HepG2 (cell line): Measurements from ENCODE around the gene CCDC77. TPM values are rescaled to one million over a fixed set of nuclear protein-coding genes. Genes with fewer than 3 reads are reported as not detected.

Source experiments
- ATAC-seq: fragments of 200-7000 bp; cut with Tn5 transposase; 3 replicates; pipeline ENCODE4 v1.9.1; 2020; ENCODE audit warnings: mild to moderate bottlenecking, moderate library complexity
- BruUV-seq: library from RNA; stranded (reverse); fragments of 400-500 nt; replicated peaks from 2 replicates; lab custom pipeline; 2021; lab: Mats Ljungman, UMichigan
- CTCF ChIA-PET: fragments of 300-600 bp; formaldehyde crosslinking; extraction: SDS; loops from one replicate; lab custom pipeline; 2021; ENCODE audit warnings: low total read pairs, inconsistent platforms, low intra/inter-chr PET ratio; lab: Yijun Ruan, JAX
- POLR2A ChIA-PET: fragments of 350-600 bp; sonication (Branson Sonifier 250); formaldehyde crosslinking; loops from one replicate; lab custom pipeline; 2020; ENCODE audit warnings: antibody characterized with exemption, inconsistent platforms; lab: Yijun Ruan, JAX
- DNase-seq: peaks from one replicate; pipeline ENCODE4 v3.0.0-alpha.2; 2015; ENCODE audit warnings: low spot score
- FAIRE-seq: peaks from 3 replicates; lab custom pipeline; 2011; peaks lifted over from hg19 to GRCh38; lab: Jason Lieb, UNC
- H2AFZ ChIP-seq: one replicate; pipeline ENCODE4 v1.6.1; 2011; ENCODE audit warnings: low read length, inconsistent platforms
- H3K27ac ChIP-seq: fragments of 300-600 bp; 3 replicates; pipeline ENCODE4 v1.8.0; 2011; ENCODE audit warnings: mixed run types, mild to moderate bottlenecking, mixed read lengths, low read length, inconsistent platforms; ENCODE audit not compliant: insufficient read depth; ENCODE audit errors: extremely low read length
- H3K27me3 ChIP-seq, 2 experiments: fragments of 200-600 bp in 1 of 2; 2 replicates in 1 of 2; 3 replicates in 1 of 2; pipeline versions ENCODE4 v1.6.0 to v1.8.0; 2011; ENCODE audit warnings: low read length in 2 of 2, mild to moderate bottlenecking in 2 of 2, moderate library complexity in 2 of 2, inconsistent platforms in 1 of 2; ENCODE audit not compliant: insufficient read depth in 2 of 2, control insufficient read depth in 1 of 2
- H3K36me3 ChIP-seq, 2 experiments: fragments of 200-600 bp in 1 of 2; replicated peaks in 1 of 2; 2 replicates in 1 of 2; 3 replicates in 1 of 2; pipeline versions ENCODE4 v1.5.1 to v1.8.0; 2011; ENCODE audit warnings: low read length in 2 of 2, inconsistent platforms in 1 of 2; ENCODE audit not compliant: insufficient read depth in 2 of 2, control insufficient read depth in 1 of 2
- H3K4me1 ChIP-seq: 2 replicates; pipeline ENCODE4 v1.5.1; 2012; ENCODE audit warnings: low read length, inconsistent platforms; ENCODE audit not compliant: insufficient read depth
- H3K4me2 ChIP-seq: 2 replicates; pipeline ENCODE4 v1.6.0; 2011; ENCODE audit warnings: low read depth, low read length, inconsistent platforms
- H3K4me3 ChIP-seq, 3 experiments: fragments of 200-600 bp in 1 of 3; sonication (generic), shearing (Covaris generic) in 1 of 3; replicated peaks in 1 of 3; 2 replicates each; pipeline ENCODE4 v1.5.1; 2011 to 2016; ENCODE audit warnings: low read length in 3 of 3, inconsistent platforms in 2 of 3, low read depth in 2 of 3, mild to moderate bottlenecking in 2 of 3, control low read depth in 1 of 3, mixed read lengths in 1 of 3; ENCODE audit not compliant: insufficient read depth in 1 of 3
- H3K79me2 ChIP-seq: one replicate; pipeline ENCODE4 v1.6.1; 2011; ENCODE audit warnings: low read length, inconsistent platforms; ENCODE audit not compliant: insufficient read depth
- H3K9ac ChIP-seq: 2 replicates; pipeline ENCODE4 v1.6.0; 2011; ENCODE audit warnings: mild to moderate bottlenecking, low read depth, low read length, inconsistent platforms; ENCODE audit not compliant: insufficient read depth
- H3K9me3 ChIP-seq: 2 replicates; pipeline ENCODE4 v1.5.1; 2012; ENCODE audit warnings: mild to moderate bottlenecking, low read length
- H4K20me1 ChIP-seq: 2 replicates; pipeline ENCODE4 v1.6.0; 2011; ENCODE audit warnings: inconsistent platforms, mild to moderate bottlenecking, low read length, moderate library complexity; ENCODE audit not compliant: insufficient read depth
- ARNT2 ChIP-seq: sonication (generic); formaldehyde crosslinking; IDR thresholded peaks from 2 replicates; pipeline ENCODE4 v1.8.0; 2022; ENCODE audit warnings: mild to moderate bottlenecking, low read depth, missing genetic modification reagents, moderate library complexity
- GABPB1 ChIP-seq: IDR thresholded peaks from 2 replicates; pipeline ENCODE4 v1.6.1; 2016; ENCODE audit warnings: mild to moderate bottlenecking, missing genetic modification reagents, moderate library complexity, missing compliant biosample characterization
- MTA3 ChIP-seq: sonication (generic); formaldehyde crosslinking; IDR thresholded peaks from 2 replicates; pipeline ENCODE4 v1.4.0; 2020; ENCODE audit warnings: missing genetic modification reagents
- REL ChIP-seq: sonication (generic); formaldehyde crosslinking; conservative IDR thresholded peaks from 2 replicates; pipeline ENCODE4 v1.8.0; 2022; ENCODE audit warnings: mild to moderate bottlenecking, missing genetic modification reagents, moderate library complexity
- TCF7 ChIP-seq: sonication (generic); IDR thresholded peaks from 2 replicates; pipeline ENCODE4 v1.6.1; 2016; ENCODE audit warnings: antibody characterized with exemption, low read depth
- ZC3H13 ChIP-seq: sonication (generic); formaldehyde crosslinking; IDR thresholded peaks from 2 replicates; pipeline ENCODE4 v1.8.1; 2023; ENCODE audit warnings: mild to moderate bottlenecking, missing genetic modification reagents, moderate library complexity
- ZNF136 ChIP-seq: sonication (generic); formaldehyde crosslinking; IDR thresholded peaks from 2 replicates; pipeline ENCODE4 v1.8.1; 2022; ENCODE audit warnings: low read depth, mild to moderate bottlenecking, moderate library complexity, missing genetic modification reagents
- ZSCAN21 ChIP-seq: sonication (generic); formaldehyde crosslinking; IDR thresholded peaks from 2 replicates; pipeline ENCODE4 v1.8.0; 2022; ENCODE audit warnings: mild to moderate bottlenecking, missing genetic modification reagents, moderate library complexity, borderline replicate concordance
- WGBS: methylation state at CpG from one replicate; pipeline ENCODE4 v1.1.6; 2017; ENCODE audit warnings: low lambda C conversion rate; 5-methylcytosine and 5-hydroxymethylcytosine counted together
- in situ Hi-C: cut with HindIII; loops from 2 replicates; pipeline ENCODE4 v1.10.0; 2017; ENCODE audit warnings: low pct_unique_long_range_greater_than_20kb; ENCODE audit not compliant: extremely low pct_ligation_motif_present
- intact Hi-C: fragments of 100-400 bp; cut with micrococcal nuclease; formaldehyde crosslinking; loops from one replicate; pipeline ENCODE4 v1.10.0; 2022; ENCODE audit not compliant: unreplicated experiment
- polyA plus RNA-seq, 8 experiments: library from polyadenylated mRNA; depleted of rRNA in 3 of 8; stranded (reverse) in 7 of 8; unstranded in 1 of 8; fragments of >200 nt; fragmentation: Illumina TruSeq in 4 of 8; extraction: Trizol in 4 of 8; gene quantifications; 2 replicates each; pipeline versions ENCODE4 v1.2.1 to v1.2.3, GENCODE V29; 2011 to 2016; ENCODE audit warnings: low read depth in 4 of 8, missing spikeins in 1 of 8, mixed read lengths in 1 of 8; ENCODE audit not compliant: insufficient read depth in 1 of 8
- total RNA-seq, 5 experiments: library from RNA; depleted of rRNA; stranded (reverse); fragments of >200 nt; fragmentation: Illumina TruSeq; extraction: Trizol; gene quantifications; 2 replicates each; pipeline ENCODE4 v1.2.3, GENCODE V29; 2016; ENCODE audit warnings: low read depth in 1 of 5
- TF ChIP-seq, protein P1 (sequence below): sonication (generic); formaldehyde crosslinking; IDR thresholded peaks from 2 replicates; pipeline ENCODE4 v1.4.0; 2020; ENCODE audit warnings: mild to moderate bottlenecking, low read depth, missing genetic modification reagents
- TF ChIP-seq, protein P2 (sequence below): sonication (generic); formaldehyde crosslinking; IDR thresholded peaks from 2 replicates; pipeline ENCODE4 v1.8.1; 2023; ENCODE audit warnings: missing genetic modification reagents, inconsistent platforms, borderline replicate concordance
- TF ChIP-seq, protein P3 (sequence below): sonication (generic); formaldehyde crosslinking; IDR thresholded peaks from 2 replicates; pipeline ENCODE4 v1.5.0; 2020; ENCODE audit warnings: missing genetic modification reagents
- TF ChIP-seq, protein P4 (sequence below): sonication (generic); formaldehyde crosslinking; IDR thresholded peaks from 2 replicates; pipeline ENCODE4 v1.5.1; 2020; ENCODE audit warnings: mild to moderate bottlenecking, moderate library complexity, missing genetic modification reagents
- TF ChIP-seq, protein P5 (sequence below): IDR thresholded peaks from 2 replicates; pipeline ENCODE4 v1.6.1; 2016; ENCODE audit warnings: missing compliant biosample characterization, missing genetic modification reagents, borderline replicate concordance

Gene CCDC77
- total and polyA plus RNA-seq, 2 of the 13 experiments (the other 11 are each of a cell fraction or from before 2014, with no cell fraction given), result 6.4 to 16.4 TPM

DNA sequence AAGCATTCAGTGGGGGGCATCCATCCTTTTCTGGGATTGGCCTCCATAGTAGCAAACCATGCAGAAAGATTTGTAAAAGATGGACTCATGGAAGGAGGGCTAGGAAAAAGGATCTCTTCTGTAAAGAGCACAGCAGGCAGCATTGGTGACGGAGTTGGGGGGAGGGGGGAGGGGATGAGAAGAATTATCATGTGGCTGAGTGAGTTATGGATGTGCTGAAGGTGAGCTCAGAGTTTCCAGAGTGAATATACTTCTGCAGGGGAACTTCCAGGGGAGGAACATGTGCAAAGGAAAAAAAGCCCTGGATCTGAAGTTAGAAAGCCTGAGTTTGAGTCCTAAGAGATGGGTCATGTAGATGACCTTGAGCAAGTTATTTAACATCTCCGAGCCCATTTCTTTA, 54.4 kb downstream of the CCDC77 start:
- TF ChIP-seq ZNF136 (CRISPR knock-in tag), result no peak
- TF ChIP-seq ZC3H13 (CRISPR knock-in tag), result no peak
- TF ChIP-seq REL (CRISPR knock-in tag), result no peak
- TF ChIP-seq ZSCAN21 (CRISPR knock-in tag), result no peak
- TF ChIP-seq, protein P1, sequence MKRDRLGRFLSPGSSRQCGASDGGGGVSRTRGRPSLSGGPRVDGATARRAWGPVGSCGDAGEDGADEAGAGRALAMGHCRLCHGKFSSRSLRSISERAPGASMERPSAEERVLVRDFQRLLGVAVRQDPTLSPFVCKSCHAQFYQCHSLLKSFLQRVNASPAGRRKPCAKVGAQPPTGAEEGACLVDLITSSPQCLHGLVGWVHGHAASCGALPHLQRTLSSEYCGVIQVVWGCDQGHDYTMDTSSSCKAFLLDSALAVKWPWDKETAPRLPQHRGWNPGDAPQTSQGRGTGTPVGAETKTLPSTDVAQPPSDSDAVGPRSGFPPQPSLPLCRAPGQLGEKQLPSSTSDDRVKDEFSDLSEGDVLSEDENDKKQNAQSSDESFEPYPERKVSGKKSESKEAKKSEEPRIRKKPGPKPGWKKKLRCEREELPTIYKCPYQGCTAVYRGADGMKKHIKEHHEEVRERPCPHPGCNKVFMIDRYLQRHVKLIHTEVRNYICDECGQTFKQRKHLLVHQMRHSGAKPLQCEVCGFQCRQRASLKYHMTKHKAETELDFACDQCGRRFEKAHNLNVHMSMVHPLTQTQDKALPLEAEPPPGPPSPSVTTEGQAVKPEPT, result no peak
- no peak for TF ChIP-seq ARNT2 (CRISPR knock-in tag)
- TF ChIP-seq, protein P2, sequence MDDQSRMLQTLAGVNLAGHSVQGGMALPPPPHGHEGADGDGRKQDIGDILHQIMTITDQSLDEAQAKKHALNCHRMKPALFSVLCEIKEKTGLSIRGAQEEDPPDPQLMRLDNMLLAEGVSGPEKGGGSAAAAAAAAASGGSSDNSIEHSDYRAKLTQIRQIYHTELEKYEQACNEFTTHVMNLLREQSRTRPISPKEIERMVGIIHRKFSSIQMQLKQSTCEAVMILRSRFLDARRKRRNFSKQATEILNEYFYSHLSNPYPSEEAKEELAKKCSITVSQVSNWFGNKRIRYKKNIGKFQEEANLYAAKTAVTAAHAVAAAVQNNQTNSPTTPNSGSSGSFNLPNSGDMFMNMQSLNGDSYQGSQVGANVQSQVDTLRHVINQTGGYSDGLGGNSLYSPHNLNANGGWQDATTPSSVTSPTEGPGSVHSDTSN (CRISPR knock-in tag), result no peak
- no peak for TF ChIP-seq GABPB1
- TF ChIP-seq, protein P3, sequence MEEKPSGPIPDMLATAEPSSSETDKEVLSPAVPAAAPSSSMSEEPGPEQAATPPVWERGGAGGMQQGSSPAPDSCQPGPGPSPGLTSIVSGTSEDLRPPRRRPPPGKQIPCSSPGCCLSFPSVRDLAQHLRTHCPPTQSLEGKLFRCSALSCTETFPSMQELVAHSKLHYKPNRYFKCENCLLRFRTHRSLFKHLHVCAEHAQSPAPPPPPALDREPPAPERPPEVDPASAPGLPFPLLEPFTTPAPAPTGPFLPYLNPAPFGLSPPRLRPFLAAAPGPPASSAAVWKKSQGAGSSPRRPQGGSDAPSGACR (CRISPR knock-in tag), result no peak
- TF ChIP-seq, protein P4, sequence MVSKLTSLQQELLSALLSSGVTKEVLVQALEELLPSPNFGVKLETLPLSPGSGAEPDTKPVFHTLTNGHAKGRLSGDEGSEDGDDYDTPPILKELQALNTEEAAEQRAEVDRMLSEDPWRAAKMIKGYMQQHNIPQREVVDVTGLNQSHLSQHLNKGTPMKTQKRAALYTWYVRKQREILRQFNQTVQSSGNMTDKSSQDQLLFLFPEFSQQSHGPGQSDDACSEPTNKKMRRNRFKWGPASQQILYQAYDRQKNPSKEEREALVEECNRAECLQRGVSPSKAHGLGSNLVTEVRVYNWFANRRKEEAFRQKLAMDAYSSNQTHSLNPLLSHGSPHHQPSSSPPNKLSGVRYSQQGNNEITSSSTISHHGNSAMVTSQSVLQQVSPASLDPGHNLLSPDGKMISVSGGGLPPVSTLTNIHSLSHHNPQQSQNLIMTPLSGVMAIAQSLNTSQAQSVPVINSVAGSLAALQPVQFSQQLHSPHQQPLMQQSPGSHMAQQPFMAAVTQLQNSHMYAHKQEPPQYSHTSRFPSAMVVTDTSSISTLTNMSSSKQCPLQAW (CRISPR knock-in tag), result no peak
- TF ChIP-seq MTA3 (CRISPR knock-in tag), result no peak
- no peak for TF ChIP-seq TCF7
- TF ChIP-seq, protein P5, sequence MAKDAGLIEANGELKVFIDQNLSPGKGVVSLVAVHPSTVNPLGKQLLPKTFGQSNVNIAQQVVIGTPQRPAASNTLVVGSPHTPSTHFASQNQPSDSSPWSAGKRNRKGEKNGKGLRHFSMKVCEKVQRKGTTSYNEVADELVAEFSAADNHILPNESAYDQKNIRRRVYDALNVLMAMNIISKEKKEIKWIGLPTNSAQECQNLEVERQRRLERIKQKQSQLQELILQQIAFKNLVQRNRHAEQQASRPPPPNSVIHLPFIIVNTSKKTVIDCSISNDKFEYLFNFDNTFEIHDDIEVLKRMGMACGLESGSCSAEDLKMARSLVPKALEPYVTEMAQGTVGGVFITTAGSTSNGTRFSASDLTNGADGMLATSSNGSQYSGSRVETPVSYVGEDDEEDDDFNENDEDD (CRISPR knock-in tag), result no peak
- ATAC-seq (no peak), FAIRE-seq (no peak), DNase-seq (no peak)
- Histone ChIP-seq H3K4me2 (no peak overlapping the region), H2AFZ (no peak overlapping the region), H4K20me1 (no peaks in the 10 kb centered on the region), H3K27ac (no peak overlapping the region), H3K4me1 (peaks cover 10% of the 10 kb centered on the region), H3K4me3 (no peak overlapping the region), H3K9ac (no peak overlapping the region), H3K9me3 (no peaks in the 10 kb centered on the region), H3K79me2 (no peaks in the 10 kb centered on the region), H3K36me3 (no peaks in the 10 kb centered on the region), H3K27me3 (peaks cover 0 to 22% of the 10 kb centered on the region in 2 experiments; a peak in 3 of 5 replicates)
- POLR2A ChIA-PET, result no interaction called here
- no TSS peak for BruUV-seq
- CTCF ChIA-PET, result interaction anchor here (11.2 kb wide), 1 partner anchor 91 kb away, joined by 227 read pairs; no protein-coding TSS in a partner anchor
- intact Hi-C loops, result no loop called here
- WGBS, result 2% methylated on average over 2 of the region's 2 CpGs
- in situ Hi-C loops, result loop anchor here (5.0 kb wide), 1 partner anchor 86 kb away; no protein-coding TSS in a partner anchor
